WTC11 (cell line): ENCODE data around the gene ZNF3. TPM values are rescaled to one million over a fixed set of nuclear protein-coding genes. Genes with fewer than 3 reads are reported as not detected.
A peak's percentile ranks its signal among the peaks of the same experiment; 100 is the strongest.

Experiments used
- ARID4B ChIP-seq: sonication (generic); formaldehyde crosslinking; IDR thresholded peaks from 2 replicates; pipeline ENCODE4 v1.8.0; 2023; ENCODE audit warnings: missing genetic modification reagents, mild to moderate bottlenecking, borderline replicate concordance
- CBFB ChIP-seq: sonication (generic); formaldehyde crosslinking; IDR thresholded peaks from 2 replicates; pipeline ENCODE4 v1.8.1; 2022; ENCODE audit warnings: mild to moderate bottlenecking, low read depth, missing genetic modification reagents
- EMX1 ChIP-seq: fragments of 250-450 bp; sonication (Bioruptor Pico); IDR thresholded peaks from 2 replicates; pipeline ENCODE4 v1.8.0; 2021; ENCODE audit warnings: mild to moderate bottlenecking
- ERG ChIP-seq: fragments of 250-450 bp; sonication (Bioruptor Pico); IDR thresholded peaks from 2 replicates; pipeline ENCODE4 v1.8.0; 2021; ENCODE audit warnings: mild to moderate bottlenecking
- GABPB1 ChIP-seq: sonication (generic); formaldehyde crosslinking; IDR thresholded peaks from 2 replicates; pipeline ENCODE4 v1.8.1; 2023; ENCODE audit warnings: mild to moderate bottlenecking, missing genetic modification reagents
- IRF2 ChIP-seq: sonication (generic); formaldehyde crosslinking; IDR thresholded peaks from 2 replicates; pipeline ENCODE4 v1.8.0; 2022; ENCODE audit warnings: low read depth, missing genetic modification reagents, borderline replicate concordance
- MYBL2 ChIP-seq: sonication (generic); formaldehyde crosslinking; IDR thresholded peaks from 2 replicates; pipeline ENCODE4 v1.8.1; 2023; ENCODE audit warnings: mild to moderate bottlenecking, moderate library complexity, missing genetic modification reagents
- PRRX2 ChIP-seq: fragments of 250-450 bp; sonication (Bioruptor Pico); IDR thresholded peaks from 2 replicates; pipeline ENCODE4 v1.8.0; 2021; ENCODE audit warnings: mild to moderate bottlenecking
- SOX15 ChIP-seq: fragments of 250-450 bp; sonication (Bioruptor Pico); IDR thresholded peaks from 2 replicates; pipeline ENCODE4 v1.9.0; 2021; ENCODE audit warnings: mild to moderate bottlenecking
- TCF7 ChIP-seq: sonication (generic); formaldehyde crosslinking; IDR thresholded peaks from 2 replicates; pipeline ENCODE4 v1.8.0; 2022; ENCODE audit warnings: mild to moderate bottlenecking, low read depth, missing genetic modification reagents, moderate library complexity
- ZNF219 ChIP-seq: sonication (generic); formaldehyde crosslinking; IDR thresholded peaks from 2 replicates; pipeline ENCODE4 v1.8.0; 2023; ENCODE audit warnings: missing genetic modification reagents, mild to moderate bottlenecking, borderline replicate concordance
- ZNF232 ChIP-seq: sonication (generic); formaldehyde crosslinking; IDR thresholded peaks from 2 replicates; pipeline ENCODE4 v1.8.0; 2022; ENCODE audit warnings: mild to moderate bottlenecking, missing genetic modification reagents
- ZNF425 ChIP-seq: fragments of 250-450 bp; sonication (Bioruptor Pico); conservative IDR thresholded peaks from 2 replicates; pipeline ENCODE4 v1.9.0; 2021; ENCODE audit warnings: mild to moderate bottlenecking
- total RNA-seq: library from RNA; stranded (reverse); gene quantifications from 3 replicates; pipeline ENCODE4 v1.2.3, GENCODE V29; 2021
- TF ChIP-seq, protein P1 (sequence below): sonication (generic); formaldehyde crosslinking; IDR thresholded peaks from 2 replicates; pipeline ENCODE4 v1.8.0; 2023; ENCODE audit warnings: mild to moderate bottlenecking, missing genetic modification reagents
- TF ChIP-seq, protein P2 (sequence below): sonication (generic); formaldehyde crosslinking; IDR thresholded peaks from 2 replicates; pipeline ENCODE4 v1.8.0; 2022; ENCODE audit warnings: missing genetic modification reagents
- TF ChIP-seq, protein P3 (sequence below): fragments of 200-600 bp; IDR thresholded peaks from 2 replicates; pipeline ENCODE4 v1.8.0; 2022; ENCODE audit warnings: antibody characterized with exemption
- TF ChIP-seq, protein P4 (sequence below): sonication (generic); formaldehyde crosslinking; IDR thresholded peaks from 2 replicates; pipeline ENCODE4 v1.8.0; 2023; ENCODE audit warnings: missing genetic modification reagents

The ZNF3 gene
- total RNA-seq, 1 experiment from 2014 or later: 48.3 TPM

- peak; percentile 94 for TF ChIP-seq ARID4B
- no peak for TF ChIP-seq ZNF219 (CRISPR knock-in tag)
- peak; percentile 87 for TF ChIP-seq GABPB1
- TF ChIP-seq, protein P1, sequence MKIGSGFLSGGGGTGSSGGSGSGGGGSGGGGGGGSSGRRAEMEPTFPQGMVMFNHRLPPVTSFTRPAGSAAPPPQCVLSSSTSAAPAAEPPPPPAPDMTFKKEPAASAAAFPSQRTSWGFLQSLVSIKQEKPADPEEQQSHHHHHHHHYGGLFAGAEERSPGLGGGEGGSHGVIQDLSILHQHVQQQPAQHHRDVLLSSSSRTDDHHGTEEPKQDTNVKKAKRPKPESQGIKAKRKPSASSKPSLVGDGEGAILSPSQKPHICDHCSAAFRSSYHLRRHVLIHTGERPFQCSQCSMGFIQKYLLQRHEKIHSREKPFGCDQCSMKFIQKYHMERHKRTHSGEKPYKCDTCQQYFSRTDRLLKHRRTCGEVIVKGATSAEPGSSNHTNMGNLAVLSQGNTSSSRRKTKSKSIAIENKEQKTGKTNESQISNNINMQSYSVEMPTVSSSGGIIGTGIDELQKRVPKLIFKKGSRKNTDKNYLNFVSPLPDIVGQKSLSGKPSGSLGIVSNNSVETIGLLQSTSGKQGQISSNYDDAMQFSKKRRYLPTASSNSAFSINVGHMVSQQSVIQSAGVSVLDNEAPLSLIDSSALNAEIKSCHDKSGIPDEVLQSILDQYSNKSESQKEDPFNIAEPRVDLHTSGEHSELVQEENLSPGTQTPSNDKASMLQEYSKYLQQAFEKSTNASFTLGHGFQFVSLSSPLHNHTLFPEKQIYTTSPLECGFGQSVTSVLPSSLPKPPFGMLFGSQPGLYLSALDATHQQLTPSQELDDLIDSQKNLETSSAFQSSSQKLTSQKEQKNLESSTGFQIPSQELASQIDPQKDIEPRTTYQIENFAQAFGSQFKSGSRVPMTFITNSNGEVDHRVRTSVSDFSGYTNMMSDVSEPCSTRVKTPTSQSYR (CRISPR knock-in tag): 0 out of 2 replicates have a peak, but pooled peaks have one; percentile 29
- no peak for TF ChIP-seq TCF7 (CRISPR knock-in tag)
- TF ChIP-seq PRRX2 (CRISPR knock-in tag): 0 out of 2 replicates have a peak, but pooled peaks have one; percentile 68
- TF ChIP-seq ZNF232 (CRISPR knock-in tag): peak; percentile 59; the same call in 1 of the 2 replicates
- TF ChIP-seq SOX15 (CRISPR knock-in tag): no peak
- no peak for TF ChIP-seq IRF2 (CRISPR knock-in tag)
- TF ChIP-seq ZNF425 (CRISPR knock-in tag): no peak; the same call in 1 of the 2 replicates
- TF ChIP-seq, protein P2, sequence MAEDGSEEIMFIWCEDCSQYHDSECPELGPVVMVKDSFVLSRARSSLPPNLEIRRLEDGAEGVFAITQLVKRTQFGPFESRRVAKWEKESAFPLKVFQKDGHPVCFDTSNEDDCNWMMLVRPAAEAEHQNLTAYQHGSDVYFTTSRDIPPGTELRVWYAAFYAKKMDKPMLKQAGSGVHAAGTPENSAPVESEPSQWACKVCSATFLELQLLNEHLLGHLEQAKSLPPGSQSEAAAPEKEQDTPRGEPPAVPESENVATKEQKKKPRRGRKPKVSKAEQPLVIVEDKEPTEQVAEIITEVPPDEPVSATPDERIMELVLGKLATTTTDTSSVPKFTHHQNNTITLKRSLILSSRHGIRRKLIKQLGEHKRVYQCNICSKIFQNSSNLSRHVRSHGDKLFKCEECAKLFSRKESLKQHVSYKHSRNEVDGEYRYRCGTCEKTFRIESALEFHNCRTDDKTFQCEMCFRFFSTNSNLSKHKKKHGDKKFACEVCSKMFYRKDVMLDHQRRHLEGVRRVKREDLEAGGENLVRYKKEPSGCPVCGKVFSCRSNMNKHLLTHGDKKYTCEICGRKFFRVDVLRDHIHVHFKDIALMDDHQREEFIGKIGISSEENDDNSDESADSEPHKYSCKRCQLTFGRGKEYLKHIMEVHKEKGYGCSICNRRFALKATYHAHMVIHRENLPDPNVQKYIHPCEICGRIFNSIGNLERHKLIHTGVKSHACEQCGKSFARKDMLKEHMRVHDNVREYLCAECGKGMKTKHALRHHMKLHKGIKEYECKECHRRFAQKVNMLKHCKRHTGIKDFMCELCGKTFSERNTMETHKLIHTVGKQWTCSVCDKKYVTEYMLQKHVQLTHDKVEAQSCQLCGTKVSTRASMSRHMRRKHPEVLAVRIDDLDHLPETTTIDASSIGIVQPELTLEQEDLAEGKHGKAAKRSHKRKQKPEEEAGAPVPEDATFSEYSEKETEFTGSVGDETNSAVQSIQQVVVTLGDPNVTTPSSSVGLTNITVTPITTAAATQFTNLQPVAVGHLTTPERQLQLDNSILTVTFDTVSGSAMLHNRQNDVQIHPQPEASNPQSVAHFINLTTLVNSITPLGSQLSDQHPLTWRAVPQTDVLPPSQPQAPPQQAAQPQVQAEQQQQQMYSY (CRISPR knock-in tag): no peak
- no peak for TF ChIP-seq CBFB (CRISPR knock-in tag)
- TF ChIP-seq, protein P3, sequence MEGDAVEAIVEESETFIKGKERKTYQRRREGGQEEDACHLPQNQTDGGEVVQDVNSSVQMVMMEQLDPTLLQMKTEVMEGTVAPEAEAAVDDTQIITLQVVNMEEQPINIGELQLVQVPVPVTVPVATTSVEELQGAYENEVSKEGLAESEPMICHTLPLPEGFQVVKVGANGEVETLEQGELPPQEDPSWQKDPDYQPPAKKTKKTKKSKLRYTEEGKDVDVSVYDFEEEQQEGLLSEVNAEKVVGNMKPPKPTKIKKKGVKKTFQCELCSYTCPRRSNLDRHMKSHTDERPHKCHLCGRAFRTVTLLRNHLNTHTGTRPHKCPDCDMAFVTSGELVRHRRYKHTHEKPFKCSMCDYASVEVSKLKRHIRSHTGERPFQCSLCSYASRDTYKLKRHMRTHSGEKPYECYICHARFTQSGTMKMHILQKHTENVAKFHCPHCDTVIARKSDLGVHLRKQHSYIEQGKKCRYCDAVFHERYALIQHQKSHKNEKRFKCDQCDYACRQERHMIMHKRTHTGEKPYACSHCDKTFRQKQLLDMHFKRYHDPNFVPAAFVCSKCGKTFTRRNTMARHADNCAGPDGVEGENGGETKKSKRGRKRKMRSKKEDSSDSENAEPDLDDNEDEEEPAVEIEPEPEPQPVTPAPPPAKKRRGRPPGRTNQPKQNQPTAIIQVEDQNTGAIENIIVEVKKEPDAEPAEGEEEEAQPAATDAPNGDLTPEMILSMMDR: no peak
- no peak for TF ChIP-seq ERG
- TF ChIP-seq, protein P4, sequence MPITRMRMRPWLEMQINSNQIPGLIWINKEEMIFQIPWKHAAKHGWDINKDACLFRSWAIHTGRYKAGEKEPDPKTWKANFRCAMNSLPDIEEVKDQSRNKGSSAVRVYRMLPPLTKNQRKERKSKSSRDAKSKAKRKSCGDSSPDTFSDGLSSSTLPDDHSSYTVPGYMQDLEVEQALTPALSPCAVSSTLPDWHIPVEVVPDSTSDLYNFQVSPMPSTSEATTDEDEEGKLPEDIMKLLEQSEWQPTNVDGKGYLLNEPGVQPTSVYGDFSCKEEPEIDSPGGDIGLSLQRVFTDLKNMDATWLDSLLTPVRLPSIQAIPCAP: no peak
- 0 out of 2 replicates have a peak, but pooled peaks have one; percentile 68 for TF ChIP-seq MYBL2 (CRISPR knock-in tag)
- peak; percentile 78; the same call in 1 of the 2 replicates for TF ChIP-seq EMX1 (CRISPR knock-in tag)
- TF ChIP-seq, all 79 proteins: peak for 25
Measured at GRCh38 chr7:100100420-100101015, 19.0 kb upstream of the ZNF3 start (continued).
